ENCODE results near the gene TNIK.

The TNIK gene

DNA sequence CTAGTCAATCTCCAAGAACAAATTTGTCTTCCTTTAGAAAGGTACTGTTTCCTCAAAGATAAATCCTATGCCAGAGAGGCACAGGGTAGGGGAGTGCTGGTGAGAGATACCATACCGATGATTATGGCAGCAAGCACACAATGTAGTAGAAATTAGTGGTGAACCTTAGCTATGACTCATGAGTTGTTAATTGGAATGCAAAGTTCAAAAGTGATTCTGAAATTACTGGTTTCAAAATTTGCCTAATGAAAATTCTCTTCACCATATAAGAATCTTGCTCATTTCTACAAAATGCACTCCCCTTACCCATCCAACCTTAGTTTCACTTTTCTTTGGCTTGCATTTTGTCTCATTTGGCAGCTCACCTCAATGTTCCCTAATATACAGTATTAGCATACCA lies 294.2 kb downstream of the TNIK start:
- no peak for DNase-seq (ENCODE audit: low read depth in 2 of 2)

DNA sequence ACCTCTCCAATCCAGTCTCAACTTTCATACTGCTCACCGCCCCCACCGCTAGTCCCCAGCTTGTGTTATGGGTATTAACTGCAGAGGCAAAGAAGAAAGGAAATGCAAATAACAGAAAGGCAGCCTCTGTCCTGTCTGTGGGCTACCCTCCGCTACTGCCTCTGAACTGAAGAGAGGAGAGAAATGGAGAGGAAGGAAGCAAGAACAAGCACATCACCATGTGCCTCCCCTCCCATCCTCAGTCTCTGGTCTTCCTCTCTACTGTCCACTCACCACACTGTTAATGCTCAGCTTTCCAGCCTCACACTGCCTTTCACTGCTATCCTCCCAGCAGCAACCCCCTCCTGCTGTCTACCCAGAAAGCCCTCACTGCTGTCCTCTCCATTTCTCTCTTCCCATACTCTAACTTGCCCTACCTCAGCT lies 294.7 kb downstream of the TNIK start:
- no peak for DNase-seq (ENCODE audit: low read depth in 2 of 2)

DNA sequence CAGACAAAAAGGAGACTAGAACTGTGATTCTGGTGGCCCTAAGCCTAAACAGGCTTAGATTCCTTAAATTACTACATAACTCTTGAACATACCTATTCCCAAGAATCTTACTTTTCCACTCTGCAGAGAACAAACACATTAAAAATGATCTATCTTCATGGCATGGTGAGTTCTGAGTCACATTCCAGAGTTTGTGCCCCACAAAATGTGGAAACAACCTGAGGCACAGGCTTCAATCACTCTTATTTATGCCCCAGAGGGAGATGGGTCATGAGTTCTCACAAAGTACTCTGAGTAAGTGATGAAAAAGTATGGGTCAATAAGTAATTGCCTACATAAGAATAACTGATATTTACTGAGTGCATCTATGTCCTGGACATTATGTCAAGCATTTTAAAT lies 296.1 kb downstream of the TNIK start:
- no peak for DNase-seq (ENCODE audit: low read depth in 2 of 2)

DNA sequence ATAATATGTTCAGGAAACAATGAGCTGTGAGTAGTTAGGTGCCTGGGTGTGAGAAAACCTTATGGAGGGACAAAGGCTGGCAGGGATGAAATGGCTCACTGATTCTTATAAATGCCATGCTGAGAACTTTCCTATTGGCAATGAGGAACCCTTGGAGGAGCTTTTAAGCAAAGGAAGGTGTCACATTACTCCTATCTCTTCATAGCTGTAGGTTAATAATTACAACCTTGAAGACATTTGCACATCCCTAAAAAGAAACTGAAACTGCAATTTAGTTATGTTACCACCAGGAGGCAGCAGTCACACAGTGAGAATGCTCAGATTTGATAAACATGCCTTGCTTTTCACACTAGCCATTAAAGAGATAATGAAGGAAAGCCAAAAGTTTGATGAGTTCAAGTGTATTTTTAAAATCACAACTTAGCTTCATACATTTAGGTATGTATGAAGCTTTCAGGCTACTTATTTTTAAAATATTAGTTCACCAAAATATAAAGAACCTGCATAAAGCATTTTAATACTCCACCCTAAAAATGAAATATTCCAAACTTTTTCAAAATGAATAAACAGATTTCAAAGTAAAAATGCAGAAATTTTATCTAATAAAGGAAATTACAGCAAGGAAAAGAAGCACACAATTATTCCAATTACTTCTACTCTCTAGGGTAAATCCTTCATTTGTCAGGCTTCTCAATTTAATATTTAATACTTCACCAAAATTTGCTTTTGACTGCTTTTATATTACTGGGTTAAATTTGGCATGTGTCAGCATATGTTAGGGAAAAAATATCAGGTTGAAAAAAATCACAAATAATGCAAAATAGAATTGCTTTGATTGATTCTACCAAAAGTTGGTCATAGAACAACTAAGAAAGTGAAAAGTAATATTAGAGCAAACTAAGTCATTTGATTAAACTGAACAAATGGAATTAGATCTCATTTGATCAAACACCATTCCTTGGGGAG lies 296.8 kb downstream of the TNIK start:
- no peak for DNase-seq (ENCODE audit: low read depth in 2 of 2)

DNA sequence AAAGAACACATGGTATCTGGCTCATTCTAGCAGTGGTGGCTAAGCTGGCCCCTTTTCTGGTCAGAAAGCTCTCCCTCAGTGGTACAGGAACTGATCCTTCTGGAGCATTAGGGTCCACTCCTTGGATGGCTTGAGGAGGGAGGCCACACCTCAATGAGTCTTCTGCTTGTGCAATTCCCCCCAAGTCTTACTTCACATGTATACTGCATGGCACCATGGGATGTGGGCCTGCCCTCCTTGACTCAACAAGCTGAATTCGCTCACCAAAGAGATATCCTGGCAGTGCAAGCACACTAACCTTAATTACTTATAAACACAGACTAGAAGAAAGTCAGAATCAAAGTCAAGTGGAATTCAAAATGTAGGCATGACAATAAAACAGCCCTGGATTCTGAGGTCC lies 299.9 kb downstream of the TNIK start:
- no peak for DNase-seq (ENCODE audit: low read depth in 2 of 2)

DNA sequence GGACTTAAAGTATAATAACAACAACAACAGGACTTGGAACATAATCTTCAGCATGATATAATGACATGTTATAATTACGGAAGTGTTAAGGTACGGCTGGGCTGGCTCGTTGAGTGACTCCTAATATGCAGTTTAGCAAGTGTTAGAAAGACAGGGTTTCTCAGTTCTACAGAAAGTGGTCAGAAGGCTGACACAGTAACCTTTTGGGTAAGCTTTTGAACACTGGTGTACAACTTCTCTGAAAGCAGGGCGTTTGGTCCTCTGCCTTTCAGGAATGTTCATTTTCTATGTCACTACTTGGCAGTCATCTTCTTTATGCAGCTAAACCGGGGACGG lies 300.4 kb downstream of the TNIK start:
- DNase-seq (ENCODE audit: low read depth in 2 of 2): no peak

DNA sequence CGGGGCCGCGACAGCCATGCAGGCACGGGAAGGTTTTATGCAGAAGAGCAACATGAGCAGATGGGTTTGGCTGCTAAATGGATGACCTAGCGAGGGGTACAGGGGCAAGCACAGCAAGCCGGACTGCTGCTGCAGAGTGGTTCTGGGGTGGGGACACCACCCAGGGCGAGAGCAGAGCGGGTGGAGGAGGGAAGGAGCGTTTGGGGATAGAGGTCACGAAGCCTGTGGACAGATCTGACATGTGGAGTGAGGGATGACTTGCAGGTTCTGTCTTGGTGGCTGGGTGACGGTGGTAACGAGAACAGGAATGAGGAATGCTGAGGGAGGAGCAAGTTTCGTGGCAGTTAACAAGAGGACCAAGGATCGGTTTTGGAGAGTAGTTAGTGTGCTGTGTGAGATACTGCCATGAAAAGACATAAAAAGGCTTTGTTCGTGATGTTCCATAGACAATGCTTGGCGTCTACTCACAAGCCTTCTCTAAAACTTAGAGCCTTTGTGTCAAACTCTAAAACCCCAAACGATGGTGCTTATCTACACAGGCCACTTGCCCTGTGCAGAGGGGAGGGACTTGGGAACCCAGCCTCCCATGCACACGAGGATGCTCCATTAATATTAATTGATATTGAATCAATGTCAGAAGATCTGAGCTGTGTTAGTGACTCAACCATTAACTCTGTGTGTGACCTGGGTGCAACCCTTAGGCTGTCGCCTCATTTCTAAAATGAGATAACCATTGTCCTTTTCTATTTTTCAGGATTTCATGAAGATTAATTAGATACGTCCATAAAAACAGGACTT lies 301.0 kb downstream of the TNIK start:
- no peak for DNase-seq (ENCODE audit: low read depth in 2 of 2)

DNA sequence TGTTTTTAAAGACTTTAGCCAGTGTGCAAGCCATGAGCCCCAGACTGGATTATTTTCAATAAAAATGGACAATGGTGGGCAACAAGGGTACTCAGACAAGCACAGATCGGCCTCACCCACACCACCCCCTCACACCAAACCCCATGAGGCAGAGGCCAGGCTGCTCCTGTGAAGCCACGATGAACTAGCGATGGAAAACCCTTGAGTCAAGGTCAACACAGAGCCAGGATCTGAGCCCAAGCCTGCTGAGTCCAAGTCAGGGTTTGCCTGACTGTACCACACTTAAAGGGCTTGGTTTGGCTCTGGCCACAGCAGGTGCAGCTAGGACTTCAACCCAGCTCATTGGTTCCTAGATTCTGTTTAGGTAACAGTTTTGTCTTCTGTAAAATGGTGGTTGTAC lies 302.2 kb downstream of the TNIK start:
- DNase-seq (ENCODE audit: low read depth in 2 of 2): no peak

DNA sequence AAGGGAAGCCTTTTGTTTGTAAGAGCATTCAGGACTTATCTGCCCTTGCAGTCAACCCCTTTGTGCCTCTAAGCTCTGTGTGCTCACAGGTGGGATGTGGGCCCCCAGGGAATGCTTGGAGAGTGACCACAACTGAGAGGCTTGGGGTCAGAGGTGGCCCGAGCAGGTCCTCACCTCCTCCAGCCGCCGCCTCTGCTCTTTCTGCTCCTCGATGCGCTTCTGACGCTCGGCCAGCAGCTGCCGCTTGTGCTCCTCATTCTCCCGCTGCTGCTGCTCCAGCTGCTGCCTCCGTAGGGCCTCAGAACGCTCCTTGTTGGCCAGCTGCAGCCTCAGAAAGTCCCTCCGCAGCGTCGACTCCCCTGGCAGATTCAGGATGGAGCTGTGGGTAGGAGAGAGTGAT lies 302.9 kb downstream of the TNIK start:
- no peak for DNase-seq (ENCODE audit: low read depth in 2 of 2)

DNA sequence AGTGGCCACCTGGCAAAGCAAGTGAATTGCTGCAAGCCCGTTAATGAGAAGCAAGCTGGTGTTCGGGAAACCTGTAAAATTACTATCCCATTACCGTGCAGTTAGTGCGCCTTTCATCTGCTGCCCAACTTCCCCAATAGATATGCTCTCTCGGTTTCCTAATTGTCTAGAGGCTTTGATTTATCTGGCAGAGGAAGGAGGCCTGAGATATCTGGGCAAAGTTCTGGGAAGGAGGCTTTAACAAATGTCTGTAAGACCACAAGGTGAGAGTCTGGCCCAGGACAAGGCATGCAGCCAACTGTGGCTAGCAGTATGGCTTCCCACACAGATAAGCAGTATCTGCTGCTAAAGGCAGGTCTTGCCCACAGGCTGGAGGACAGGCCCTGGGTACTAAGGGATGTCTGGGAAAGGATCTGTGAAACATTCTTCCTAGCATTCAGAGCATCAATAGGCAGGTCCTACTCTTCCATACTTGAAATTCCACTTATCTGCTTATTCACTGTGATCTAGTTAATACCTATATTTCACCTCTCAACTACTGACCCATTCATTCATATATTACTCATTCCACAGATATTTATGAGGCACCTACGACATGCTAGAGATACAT lies 303.7 kb downstream of the TNIK start:
- DNase-seq (ENCODE audit: low read depth in 2 of 2): no peak

DNA sequence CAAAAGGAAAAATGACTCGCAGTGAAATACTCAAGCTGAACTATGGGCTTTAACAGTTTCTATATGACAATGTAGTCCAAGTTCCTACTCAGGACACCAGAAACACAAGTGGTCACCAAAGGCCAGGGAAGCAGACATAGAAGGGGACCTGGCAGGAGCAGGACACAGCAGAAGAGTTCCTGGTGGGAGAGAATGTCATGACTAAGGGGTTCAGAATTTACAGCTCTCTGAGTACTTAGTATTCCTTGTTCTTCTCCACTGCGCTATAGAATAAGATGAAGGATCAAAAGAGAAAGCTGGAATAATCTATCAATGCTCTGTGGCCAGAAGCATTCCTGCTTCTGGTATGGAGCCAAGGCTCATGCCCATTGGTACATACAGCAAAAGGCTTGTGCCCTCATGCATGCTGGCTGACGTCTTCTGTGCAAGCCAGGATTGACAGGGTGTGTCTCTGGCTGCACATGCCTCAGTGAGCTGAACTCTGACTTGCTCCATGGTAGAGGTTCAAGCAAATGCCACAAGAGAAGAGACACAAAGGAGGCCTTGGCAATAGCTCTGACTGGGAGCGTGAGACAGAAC lies 305.0 kb downstream of the TNIK start:
- no peak for DNase-seq (ENCODE audit: low read depth in 2 of 2)

DNA sequence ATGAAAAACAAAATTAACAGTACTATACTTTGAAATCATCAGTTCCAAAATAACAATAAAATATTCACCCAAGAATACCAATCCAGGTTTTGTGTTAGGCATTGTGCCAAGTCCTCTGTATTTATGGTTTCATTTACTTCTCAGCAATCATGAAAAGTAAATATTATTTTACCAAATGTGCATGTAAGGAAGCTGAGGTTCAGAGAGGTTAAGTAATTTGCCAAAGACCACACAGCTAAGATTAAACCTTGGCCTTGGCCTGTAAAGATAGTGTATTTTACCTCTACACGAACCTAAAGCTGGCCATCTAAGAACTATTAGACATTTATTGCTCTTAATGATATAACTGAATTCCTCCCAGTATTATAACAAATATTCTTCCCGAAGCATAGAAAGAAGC lies 309.3 kb downstream of the TNIK start:
- no peak for DNase-seq (ENCODE audit: low read depth in 2 of 2)

DNA sequence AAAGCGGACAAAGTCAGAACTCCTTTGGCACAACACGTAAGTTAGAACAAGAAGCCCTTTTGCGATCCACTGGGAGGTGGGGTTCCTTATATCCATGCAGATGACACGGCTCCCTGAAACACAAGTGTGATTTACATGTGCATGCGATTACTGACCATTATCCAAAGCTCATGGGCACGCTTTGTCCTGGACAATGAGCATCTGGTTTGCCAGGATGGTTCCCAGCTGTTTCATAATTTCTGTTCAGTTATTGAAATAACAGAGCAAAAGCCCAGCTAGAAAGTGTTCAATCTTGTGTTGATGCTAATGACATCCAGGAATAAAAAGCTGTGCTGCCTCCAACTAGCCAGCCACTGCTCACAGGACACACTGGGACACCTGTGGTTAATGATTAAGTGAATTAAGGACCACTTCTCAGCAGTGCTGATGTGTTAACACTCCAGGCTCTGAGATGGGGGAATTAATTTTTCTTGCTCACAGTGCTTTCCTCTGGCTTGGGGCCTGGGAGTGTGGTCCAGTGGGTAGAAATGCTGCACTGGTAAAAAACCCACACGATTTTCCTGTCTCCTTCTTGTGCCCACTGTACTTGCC lies 310.6 kb downstream of the TNIK start:
- DNase-seq (ENCODE audit: low read depth in 2 of 2): no peak

DNA sequence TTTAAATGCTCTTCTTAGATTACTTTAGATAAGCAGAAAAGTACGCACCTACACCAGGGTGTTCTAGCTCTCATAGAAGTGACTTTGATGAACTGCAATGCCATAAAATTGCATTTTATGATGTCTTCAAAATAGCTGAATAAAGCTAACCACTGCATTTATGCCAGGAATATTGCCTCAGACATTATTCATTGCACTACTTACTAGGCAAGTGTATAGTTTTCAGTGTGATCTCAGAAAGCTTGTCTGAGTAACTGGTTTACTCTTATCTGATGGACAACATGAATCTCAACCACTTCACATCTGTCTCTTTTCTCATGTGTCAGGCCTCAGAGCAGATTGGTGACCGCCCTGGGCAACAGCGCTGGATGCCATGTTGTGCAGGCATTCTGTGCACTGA lies 314.4 kb downstream of the TNIK start:
- DNase-seq (ENCODE audit: low read depth in 2 of 2): no peak

DNA sequence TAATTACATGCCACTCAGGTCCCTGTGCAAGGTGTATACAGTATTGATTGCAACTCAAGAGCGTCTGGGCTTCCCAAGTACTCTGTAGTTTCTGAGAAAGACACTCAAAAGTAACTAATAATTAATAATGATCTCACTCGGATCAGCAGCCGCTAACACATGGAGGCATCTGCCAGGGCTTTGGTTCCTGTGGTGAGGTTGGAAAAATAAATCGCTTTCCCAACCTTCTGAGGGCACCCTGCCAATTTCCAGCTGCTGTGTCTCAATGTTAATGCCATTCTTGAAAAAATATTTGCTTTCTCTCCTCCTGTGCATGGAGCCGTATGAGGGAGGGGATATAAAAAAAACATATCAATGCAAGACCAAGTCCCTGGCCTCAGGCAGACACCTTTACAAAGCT lies 317.2 kb downstream of the TNIK start:
- DNase-seq (ENCODE audit: low read depth in 2 of 2): no peak

DNA sequence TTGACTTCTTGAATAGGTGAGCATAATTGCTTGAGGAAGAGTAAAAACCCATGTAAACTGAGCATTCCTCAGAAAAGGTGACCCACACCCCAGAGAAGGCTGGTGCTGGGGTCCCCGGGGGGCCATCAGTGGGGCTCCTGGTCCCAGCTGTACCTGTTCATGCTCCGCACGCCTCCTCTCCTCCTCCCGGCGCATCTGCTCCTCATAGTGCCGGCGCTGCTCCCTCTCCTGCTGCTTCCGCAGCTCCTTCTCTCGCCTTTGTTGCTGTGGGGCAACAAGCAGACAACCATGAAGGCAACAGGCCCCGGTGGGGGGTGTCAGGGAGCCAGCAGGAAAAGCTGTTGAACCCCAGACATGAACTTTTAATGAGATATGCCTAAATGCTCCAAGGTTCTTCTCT lies 320.0 kb downstream of the TNIK start:
- DNase-seq (ENCODE audit: low read depth in 2 of 2): no peak

DNA sequence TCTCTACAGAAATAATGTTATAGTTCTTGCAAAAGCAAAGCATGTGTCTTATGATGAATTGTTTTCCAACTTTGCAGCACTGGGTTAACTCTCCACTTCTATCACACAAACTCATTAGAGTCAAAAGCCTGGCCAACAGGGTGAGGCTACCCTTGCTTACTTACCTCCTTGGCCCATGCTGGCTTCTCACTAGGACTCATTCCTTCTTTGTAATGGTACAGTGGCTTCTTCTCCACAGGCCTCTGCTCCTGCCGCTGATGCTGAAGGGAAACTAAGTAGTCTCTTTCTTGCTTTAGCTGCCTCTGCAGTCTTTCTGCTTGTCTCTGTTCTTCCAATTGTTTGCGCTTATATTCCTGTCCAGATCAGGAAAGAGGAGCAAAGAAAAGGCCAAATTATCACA lies 322.2 kb downstream of the TNIK start:
- DNase-seq (ENCODE audit: low read depth in 2 of 2): no peak

DNA sequence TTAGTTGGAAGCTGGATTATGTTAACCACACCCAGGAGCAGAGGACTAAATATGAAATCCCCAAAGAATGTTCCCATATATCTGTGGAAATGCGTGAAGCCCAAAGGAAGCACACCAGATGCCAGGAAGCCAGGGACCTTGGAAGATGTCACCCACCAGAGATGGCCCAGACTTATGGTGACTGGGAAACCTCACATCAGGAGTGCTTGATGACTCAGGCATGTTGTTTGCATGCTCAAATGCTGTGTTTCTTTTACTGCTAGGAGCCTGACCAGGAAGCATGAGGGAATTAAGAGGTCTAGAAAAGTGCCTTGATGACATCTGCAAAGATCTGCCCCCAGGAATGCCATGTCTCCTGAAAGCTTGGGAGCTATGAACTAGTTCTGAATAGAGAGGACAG lies 324.7 kb downstream of the TNIK start:
- DNase-seq (ENCODE audit: low read depth in 2 of 2): no peak

DNA sequence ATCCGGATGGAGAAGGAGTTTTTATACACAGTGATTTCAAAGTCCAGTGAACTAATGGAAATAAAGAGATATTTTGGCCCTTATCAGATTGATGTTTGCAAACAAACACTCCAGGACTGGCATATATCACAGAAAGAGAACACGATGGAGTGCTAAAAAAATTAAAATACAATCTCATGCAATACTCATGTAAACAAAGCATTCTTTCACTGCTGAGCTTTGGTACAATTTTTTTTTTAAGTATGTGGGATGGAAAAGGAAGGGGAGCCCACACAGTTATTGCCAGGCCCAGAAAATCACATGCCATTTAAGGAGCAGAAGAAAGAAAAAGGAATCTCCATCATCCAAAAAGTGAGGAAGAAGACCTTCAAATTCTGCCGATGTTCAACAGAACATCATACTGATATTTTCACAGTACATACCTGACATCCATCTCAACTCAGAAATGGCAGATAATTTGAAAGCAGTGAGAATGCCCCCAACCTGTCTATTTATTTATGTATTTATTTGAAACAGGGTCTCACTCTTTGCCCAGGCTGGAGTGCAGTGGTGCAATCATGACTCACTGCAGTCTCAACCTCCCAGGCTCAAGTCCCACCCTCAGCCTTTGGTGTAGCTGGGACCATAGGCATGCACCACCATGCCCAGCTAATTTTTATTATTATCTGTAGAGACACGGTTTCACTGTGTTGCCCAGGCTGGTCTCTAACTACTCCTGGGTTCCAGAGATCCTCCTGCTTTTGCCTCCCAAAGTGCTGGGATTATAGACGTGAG lies 326.2 kb downstream of the TNIK start:
- no peak for DNase-seq (ENCODE audit: low read depth in 2 of 2)

DNA sequence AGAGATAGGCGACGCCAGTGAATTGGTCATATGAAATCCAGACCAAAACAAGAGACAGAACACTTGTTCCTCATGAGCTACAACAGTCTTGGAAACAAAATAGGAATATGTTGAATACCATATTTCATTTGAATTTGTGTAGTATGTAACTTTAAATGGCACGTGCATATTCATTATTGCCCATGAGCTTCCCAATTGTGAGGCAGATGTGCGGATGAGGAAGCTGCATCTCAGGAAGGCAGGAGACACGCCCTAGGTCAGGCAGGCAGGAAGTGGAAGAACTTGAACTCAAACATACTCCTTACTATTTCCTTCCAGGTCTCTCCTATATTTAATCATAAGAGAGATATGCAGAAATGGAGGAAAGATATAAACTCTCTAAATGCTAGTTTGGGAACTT lies 326.9 kb downstream of the TNIK start:
- DNase-seq (ENCODE audit: low read depth in 2 of 2): no peak

DNA sequence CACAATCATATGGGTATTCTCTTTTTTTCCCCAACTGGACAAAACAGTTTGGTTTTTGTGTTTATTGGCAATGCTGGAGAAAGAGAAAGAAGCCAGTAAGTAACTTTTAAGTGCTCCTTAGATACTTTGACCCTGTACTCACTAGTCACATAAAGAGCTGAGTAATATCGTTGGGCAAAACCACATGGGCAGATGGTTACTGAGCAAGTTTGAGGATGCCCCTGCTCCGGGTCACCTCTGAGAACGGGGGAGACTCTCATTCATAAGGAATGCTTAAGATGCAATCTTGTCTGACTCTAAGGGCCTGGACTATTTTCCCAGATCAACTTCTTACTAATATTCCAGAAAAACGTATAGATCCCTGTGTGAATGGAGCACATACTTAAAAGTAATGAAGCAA lies 327.3 kb downstream of the TNIK start:
- no peak for DNase-seq (ENCODE audit: low read depth in 2 of 2)

Measured in stimulated activated CD4-positive, alpha-beta T cell treated with anti-CD3 and anti-CD28 coated beads, Interleukin-15, amount 100 ng/mL, for 48 hours (primary cell).